Superior temporal gyrus (tissue), 1 donor: Measurements from ENCODE around the gene PCCA.

ENCODE experiments used
- DNase-seq: peaks from one replicate; pipeline ENCODE4 v3.0.0-alpha.2; 2016; ENCODE audit errors: extremely low spot score

Gene PCCA

GRCh38 chr13:100409132-100409531 is 320.2 kb downstream of the PCCA start:
- DNase-seq = no peak

- DNase-seq = no peak
Measured at GRCh38 chr13:100423375-100423774, 334.5 kb downstream of the PCCA start.

GRCh38 chr13:100428986-100429385 is 340.1 kb downstream of the PCCA start:
- DNase-seq = no peak

GRCh38 chr13:100432611-100433010 is 343.7 kb downstream of the PCCA start:
- DNase-seq = no peak

GRCh38 chr13:100433475-100433874 is 344.6 kb downstream of the PCCA start:
- DNase-seq = no peak

GRCh38 chr13:100434010-100434763 is 345.3 kb downstream of the PCCA start:
- no peak for DNase-seq

- no peak for DNase-seq
Measured at GRCh38 chr13:100436099-100436498, 347.2 kb downstream of the PCCA start.

GRCh38 chr13:100438059-100438788 is 349.3 kb downstream of the PCCA start:
- no peak for DNase-seq

GRCh38 chr13:100439247-100439970 is 350.5 kb downstream of the PCCA start:
- DNase-seq = no peak

GRCh38 chr13:100440751-100441425 is 352.0 kb downstream of the PCCA start:
- DNase-seq = no peak

- DNase-seq = no peak
Measured at GRCh38 chr13:100442095-100442832, 353.4 kb downstream of the PCCA start.

- no peak for DNase-seq
Measured at GRCh38 chr13:100443278-100443997, 354.5 kb downstream of the PCCA start.

- no peak for DNase-seq
Measured at GRCh38 chr13:100443998-100444328, 355.1 kb downstream of the PCCA start.

- no peak for DNase-seq
Measured at GRCh38 chr13:100447831-100448230, 358.9 kb downstream of the PCCA start.

GRCh38 chr13:100451923-100452322 is 363.0 kb downstream of the PCCA start:
- DNase-seq = no peak

- no peak for DNase-seq
Measured at GRCh38 chr13:100454876-100455275, 366.0 kb downstream of the PCCA start.

GRCh38 chr13:100458673-100459072 is 369.8 kb downstream of the PCCA start:
- no peak for DNase-seq

GRCh38 chr13:100459747-100460146 is 370.9 kb downstream of the PCCA start:
- no peak for DNase-seq

- no peak for DNase-seq
Measured at GRCh38 chr13:100460266-100460665, 371.4 kb downstream of the PCCA start.

GRCh38 chr13:100460791-100461190 is 371.9 kb downstream of the PCCA start:
- no peak for DNase-seq
